Measurements from ENCODE around the gene EFNA2. TPM values are rescaled to one million over a fixed set of nuclear protein-coding genes. Genes with fewer than 3 reads are reported as not detected.
A peak's percentile ranks its signal among the peaks of the same experiment; 100 is the strongest.

The EFNA2 gene
- total and polyA plus RNA-seq, 2 of the 8 experiments (the other 6 are each of a cell fraction or from before 2014, with no cell fraction given) = 4.0 to 7.0 TPM

- TF ChIP-seq TEAD4 (IDR thresholded peaks at IDR 0.05; ENCODE audit: low read depth, low read length) (no peak), KDM1A (IDR thresholded peaks at IDR 0.05; ENCODE audit: borderline replicate concordance, low read length) (no peak), RNF2 (IDR thresholded peaks at IDR 0.05; ENCODE audit: borderline replicate concordance, low read depth, low read length, missing control alignments, poor library complexity, severe bottlenecking) (no peak), CHD1 (IDR thresholded peaks at IDR 0.05; ENCODE audit: low read depth, low read length) (no peak), KDM5A (IDR thresholded peaks at IDR 0.05; ENCODE audit: low read length) (no peak), E2F6 (IDR thresholded peaks at IDR 0.05) (no peak), CTCF (IDR thresholded peaks at IDR 0.05; ENCODE audit: control extremely low read depth in 1 of 3, insufficient read depth in 1 of 3, low read depth in 1 of 3, low read length in 3 of 3) (no peak), TBP (IDR thresholded peaks at IDR 0.05; ENCODE audit: low read depth, low read length) (no peak), TAF7 (optimal IDR thresholded peaks at IDR 0.05; ENCODE audit: borderline replicate concordance, low read depth, low read length) (no peak), CREB1 (IDR thresholded peaks at IDR 0.05) (peak; percentile 87), NANOG (IDR thresholded peaks at IDR 0.05; ENCODE audit: insufficient read depth, low read depth, low read length, poor library complexity, severe bottlenecking) (no peak), SIN3A (conservative IDR thresholded peaks at IDR 0.05 in 1 of 2, IDR thresholded peaks at IDR 0.05 in 1 of 2; ENCODE audit: low read depth in 1 of 2, low read length in 2 of 2) (peak; percentile 49 to 79; a peak in 3 of 4 replicates), CHD2 (IDR thresholded peaks at IDR 0.05; ENCODE audit: low read length) (peak; percentile 90), SP4 (IDR thresholded peaks at IDR 0.05; ENCODE audit: low read length) (peak; percentile 73; the same call in 1 of the 2 replicates), EP300 (IDR thresholded peaks at IDR 0.05; ENCODE audit: borderline replicate concordance in 1 of 2, low read depth in 2 of 2, low read length in 2 of 2) (no peak), YY1 (IDR thresholded peaks at IDR 0.05; ENCODE audit: low read depth, low read length) (no peak), RFX5 (IDR thresholded peaks at IDR 0.05; ENCODE audit: borderline replicate concordance, low read depth, low read length) (no peak), ZNF274 (IDR thresholded peaks at IDR 0.05; ENCODE audit: borderline replicate concordance, extremely low read depth, low read length) (no peak)
These were observed 24.7 kb upstream of the EFNA2 start (continued) for GRCh38 chr19:1260749-1261537.
